Measurements from ENCODE around the gene STX3. TPM values are rescaled to one million over a fixed set of nuclear protein-coding genes. Genes with fewer than 3 reads are reported as not detected.
"Not testable (repeated sequence)": the region's sequence is repeated elsewhere in the genome, so short reads cannot be mapped to it uniquely, and the experiment has no call there.

Gene STX3
- total and polyA plus RNA-seq, 4 donors: 3.3 to 8.5 (median 5.8) TPM

DNA sequence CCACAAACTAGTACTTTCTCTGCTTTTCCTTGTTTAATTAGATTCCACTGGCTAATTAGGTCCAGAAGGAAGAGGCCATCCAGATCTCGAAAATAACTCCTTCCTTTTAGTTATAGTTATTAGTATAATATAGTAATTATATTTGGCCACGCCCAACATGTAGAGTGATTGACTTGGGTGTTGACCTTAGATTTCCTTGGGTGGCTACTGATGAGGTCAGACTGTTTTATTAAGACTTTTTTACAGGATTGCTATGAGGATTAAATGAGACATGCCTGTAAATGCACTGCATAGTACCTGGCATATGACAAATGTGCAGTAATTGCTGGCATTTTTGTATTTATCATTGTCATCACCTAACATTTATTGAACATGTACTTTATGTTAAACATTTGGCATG lies 26.9 kb downstream of the STX3 start:
- Histone ChIP-seq H3K27ac (ENCODE audit: low read depth in 1 of 2, low read length in 2 of 2) (no peak overlapping the region), H3K36me3 (ENCODE audit: control insufficient read depth in 4 of 4, insufficient read depth in 3 of 4, low read depth in 1 of 4, low read length in 3 of 4) (no peaks in the 10 kb centered on the region), H3K4me3 (ENCODE audit: low read depth in 1 of 3, low read length in 3 of 3) (no peak overlapping the region), H3K9me3 (ENCODE audit: control insufficient read depth in 4 of 4, low read length in 3 of 4) (no peaks in the 10 kb centered on the region), H3K9ac (ENCODE audit: low read depth in 1 of 2, low read length in 2 of 2) (no peak overlapping the region), H3K27me3 (ENCODE audit: control insufficient read depth in 4 of 4, insufficient read depth in 4 of 4, low read length in 3 of 4) (no peaks in the 10 kb centered on the region), H3K4me1 (ENCODE audit: control insufficient read depth in 4 of 4, insufficient read depth in 4 of 4, low read length in 3 of 4) (peaks cover 0 to 17% (median 4%) of the 10 kb centered on the region in 4 donors)
- WGBS: 85% methylated on average over 2 of the region's 2 CpGs
- no peak for DNase-seq (ENCODE audit: low spot score)
- TF ChIP-seq YY1 (IDR thresholded peaks at IDR 0.05) (no peak), JUND (IDR thresholded peaks at IDR 0.05) (no peak), EGR1 (IDR thresholded peaks at IDR 0.05; ENCODE audit: low read depth in 2 of 2) (no peak), NR2F2 (IDR thresholded peaks at IDR 0.05) (no peak), GABPA (IDR thresholded peaks at IDR 0.05 in 1 of 2, conservative IDR thresholded peaks at IDR 0.05 in 1 of 2) (no peak), SP1 (IDR thresholded peaks at IDR 0.05) (no peak)
- TF ChIP-seq, protein P1, sequence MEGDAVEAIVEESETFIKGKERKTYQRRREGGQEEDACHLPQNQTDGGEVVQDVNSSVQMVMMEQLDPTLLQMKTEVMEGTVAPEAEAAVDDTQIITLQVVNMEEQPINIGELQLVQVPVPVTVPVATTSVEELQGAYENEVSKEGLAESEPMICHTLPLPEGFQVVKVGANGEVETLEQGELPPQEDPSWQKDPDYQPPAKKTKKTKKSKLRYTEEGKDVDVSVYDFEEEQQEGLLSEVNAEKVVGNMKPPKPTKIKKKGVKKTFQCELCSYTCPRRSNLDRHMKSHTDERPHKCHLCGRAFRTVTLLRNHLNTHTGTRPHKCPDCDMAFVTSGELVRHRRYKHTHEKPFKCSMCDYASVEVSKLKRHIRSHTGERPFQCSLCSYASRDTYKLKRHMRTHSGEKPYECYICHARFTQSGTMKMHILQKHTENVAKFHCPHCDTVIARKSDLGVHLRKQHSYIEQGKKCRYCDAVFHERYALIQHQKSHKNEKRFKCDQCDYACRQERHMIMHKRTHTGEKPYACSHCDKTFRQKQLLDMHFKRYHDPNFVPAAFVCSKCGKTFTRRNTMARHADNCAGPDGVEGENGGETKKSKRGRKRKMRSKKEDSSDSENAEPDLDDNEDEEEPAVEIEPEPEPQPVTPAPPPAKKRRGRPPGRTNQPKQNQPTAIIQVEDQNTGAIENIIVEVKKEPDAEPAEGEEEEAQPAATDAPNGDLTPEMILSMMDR (IDR thresholded peaks at IDR 0.05; ENCODE audit: low read depth, low read length, missing input control): no peak

DNA sequence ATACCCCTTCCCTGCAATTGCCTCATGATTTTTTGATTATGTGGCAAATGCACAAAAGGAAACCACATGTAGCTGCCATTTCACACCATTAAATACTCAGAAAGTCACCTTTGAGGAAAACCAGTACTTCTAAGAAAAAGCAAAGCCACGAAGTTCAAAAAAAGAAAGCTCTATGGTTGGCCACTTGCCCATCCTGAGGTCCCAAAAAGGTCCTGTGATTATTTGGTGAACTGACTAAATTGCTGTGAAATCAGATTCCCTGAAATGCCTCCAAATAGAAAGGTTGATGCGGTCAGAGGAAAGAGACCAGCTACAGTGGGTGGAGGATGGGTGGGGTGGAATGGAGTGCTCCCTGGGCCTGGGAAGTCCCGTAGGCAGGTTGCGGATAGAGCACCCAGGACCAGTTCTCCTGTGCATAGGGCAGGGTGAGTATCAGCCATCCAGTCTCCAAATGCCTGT lies 28.5 kb downstream of the STX3 start:
- no peaks in the 10 kb centered on the region for H3K36me3 ChIP-seq (ENCODE audit: control insufficient read depth in 4 of 4, insufficient read depth in 3 of 4, low read depth in 1 of 4, low read length in 3 of 4)
- no peak for DNase-seq (ENCODE audit: low spot score)
- WGBS: 91% methylated on average over 4 of the region's 4 CpGs

DNA sequence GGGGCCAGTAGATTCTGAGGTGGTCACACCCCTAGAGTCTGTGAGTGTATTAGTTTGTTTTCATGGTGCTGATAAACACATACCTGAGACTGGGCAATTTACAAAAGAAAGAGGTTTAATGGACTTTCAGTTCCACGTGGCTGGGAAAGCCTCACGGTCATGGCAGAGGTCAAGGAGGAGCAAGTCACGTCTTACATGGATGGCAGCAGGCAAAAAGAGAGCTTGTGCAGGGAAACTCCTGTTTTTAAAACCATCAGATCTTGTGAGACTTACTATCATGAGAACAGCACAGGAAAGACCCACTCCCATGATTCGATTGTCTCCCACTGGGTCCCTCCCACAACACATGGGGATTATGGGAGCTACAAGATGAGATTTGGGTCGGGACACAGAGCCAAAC lies 29.3 kb downstream of the STX3 start:
- not testable (repeated sequence) for H3K4me3 ChIP-seq (ENCODE audit: low read depth in 1 of 3, low read length in 3 of 3); H3K36me3 ChIP-seq (ENCODE audit: control insufficient read depth in 4 of 4, insufficient read depth in 3 of 4, low read depth in 1 of 4, low read length in 3 of 4); H3K4me1 ChIP-seq (ENCODE audit: control insufficient read depth in 4 of 4, insufficient read depth in 4 of 4, low read length in 3 of 4); H3K9ac ChIP-seq (ENCODE audit: low read depth in 1 of 2, low read length in 2 of 2); DNase-seq (ENCODE audit: low spot score); H3K27ac ChIP-seq (ENCODE audit: low read depth in 1 of 2, low read length in 2 of 2); H3K9me3 ChIP-seq (ENCODE audit: control insufficient read depth in 4 of 4, low read length in 3 of 4); H3K27me3 ChIP-seq (ENCODE audit: control insufficient read depth in 4 of 4, insufficient read depth in 4 of 4, low read length in 3 of 4)
- WGBS: 91% methylated on average over 5 of the region's 5 CpGs

More for the DNA sequence above, 28.5 kb downstream of the STX3 start:
- Histone ChIP-seq H3K27ac (ENCODE audit: low read depth in 1 of 2, low read length in 2 of 2) (no peak overlapping the region), H3K9me3 (ENCODE audit: control insufficient read depth in 4 of 4, low read length in 3 of 4) (no peaks in the 10 kb centered on the region), H3K4me1 (ENCODE audit: control insufficient read depth in 4 of 4, insufficient read depth in 4 of 4, low read length in 3 of 4) (peaks cover 0 to 9% (median 1%) of the 10 kb centered on the region in 4 donors), H3K9ac (ENCODE audit: low read depth in 1 of 2, low read length in 2 of 2) (no peak overlapping the region), H3K27me3 (ENCODE audit: control insufficient read depth in 4 of 4, insufficient read depth in 4 of 4, low read length in 3 of 4) (no peaks in the 10 kb centered on the region), H3K4me3 (ENCODE audit: low read depth in 1 of 3, low read length in 3 of 3) (no peak overlapping the region)
- no peak for TF ChIP-seq EGR1 (IDR thresholded peaks at IDR 0.05; ENCODE audit: low read depth in 2 of 2)
- TF ChIP-seq NR2F2 (IDR thresholded peaks at IDR 0.05): no peak
- no peak for TF ChIP-seq YY1 (IDR thresholded peaks at IDR 0.05)
- no peak for TF ChIP-seq HNF4A (conservative IDR thresholded peaks at IDR 0.05)
- TF ChIP-seq, protein P1 (IDR thresholded peaks at IDR 0.05; ENCODE audit: low read depth, low read length, missing input control): no peak
- TF ChIP-seq FOXA2 (IDR thresholded peaks at IDR 0.05): no peak
- no peak for TF ChIP-seq RAD21 (IDR thresholded peaks at IDR 0.05)
- no peak for TF ChIP-seq TAF1 (conservative IDR thresholded peaks at IDR 0.05)
- TF ChIP-seq JUND (IDR thresholded peaks at IDR 0.05): no peak
- no peak for TF ChIP-seq HNF4G (IDR thresholded peaks at IDR 0.05)
- TF ChIP-seq, protein P2, sequence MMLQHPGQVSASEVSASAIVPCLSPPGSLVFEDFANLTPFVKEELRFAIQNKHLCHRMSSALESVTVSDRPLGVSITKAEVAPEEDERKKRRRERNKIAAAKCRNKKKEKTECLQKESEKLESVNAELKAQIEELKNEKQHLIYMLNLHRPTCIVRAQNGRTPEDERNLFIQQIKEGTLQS (IDR thresholded peaks at IDR 0.05): no peak
- TF ChIP-seq, protein P3, sequence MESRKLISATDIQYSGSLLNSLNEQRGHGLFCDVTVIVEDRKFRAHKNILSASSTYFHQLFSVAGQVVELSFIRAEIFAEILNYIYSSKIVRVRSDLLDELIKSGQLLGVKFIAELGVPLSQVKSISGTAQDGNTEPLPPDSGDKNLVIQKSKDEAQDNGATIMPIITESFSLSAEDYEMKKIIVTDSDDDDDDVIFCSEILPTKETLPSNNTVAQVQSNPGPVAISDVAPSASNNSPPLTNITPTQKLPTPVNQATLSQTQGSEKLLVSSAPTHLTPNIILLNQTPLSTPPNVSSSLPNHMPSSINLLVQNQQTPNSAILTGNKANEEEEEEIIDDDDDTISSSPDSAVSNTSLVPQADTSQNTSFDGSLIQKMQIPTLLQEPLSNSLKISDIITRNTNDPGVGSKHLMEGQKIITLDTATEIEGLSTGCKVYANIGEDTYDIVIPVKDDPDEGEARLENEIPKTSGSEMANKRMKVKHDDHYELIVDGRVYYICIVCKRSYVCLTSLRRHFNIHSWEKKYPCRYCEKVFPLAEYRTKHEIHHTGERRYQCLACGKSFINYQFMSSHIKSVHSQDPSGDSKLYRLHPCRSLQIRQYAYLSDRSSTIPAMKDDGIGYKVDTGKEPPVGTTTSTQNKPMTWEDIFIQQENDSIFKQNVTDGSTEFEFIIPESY (IDR thresholded peaks at IDR 0.05): no peak
- TF ChIP-seq, protein P4, sequence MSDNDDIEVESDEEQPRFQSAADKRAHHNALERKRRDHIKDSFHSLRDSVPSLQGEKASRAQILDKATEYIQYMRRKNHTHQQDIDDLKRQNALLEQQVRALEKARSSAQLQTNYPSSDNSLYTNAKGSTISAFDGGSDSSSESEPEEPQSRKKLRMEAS (IDR thresholded peaks at IDR 0.05): no peak
- TF ChIP-seq RXRA (IDR thresholded peaks at IDR 0.05): no peak
- TF ChIP-seq, protein P5, sequence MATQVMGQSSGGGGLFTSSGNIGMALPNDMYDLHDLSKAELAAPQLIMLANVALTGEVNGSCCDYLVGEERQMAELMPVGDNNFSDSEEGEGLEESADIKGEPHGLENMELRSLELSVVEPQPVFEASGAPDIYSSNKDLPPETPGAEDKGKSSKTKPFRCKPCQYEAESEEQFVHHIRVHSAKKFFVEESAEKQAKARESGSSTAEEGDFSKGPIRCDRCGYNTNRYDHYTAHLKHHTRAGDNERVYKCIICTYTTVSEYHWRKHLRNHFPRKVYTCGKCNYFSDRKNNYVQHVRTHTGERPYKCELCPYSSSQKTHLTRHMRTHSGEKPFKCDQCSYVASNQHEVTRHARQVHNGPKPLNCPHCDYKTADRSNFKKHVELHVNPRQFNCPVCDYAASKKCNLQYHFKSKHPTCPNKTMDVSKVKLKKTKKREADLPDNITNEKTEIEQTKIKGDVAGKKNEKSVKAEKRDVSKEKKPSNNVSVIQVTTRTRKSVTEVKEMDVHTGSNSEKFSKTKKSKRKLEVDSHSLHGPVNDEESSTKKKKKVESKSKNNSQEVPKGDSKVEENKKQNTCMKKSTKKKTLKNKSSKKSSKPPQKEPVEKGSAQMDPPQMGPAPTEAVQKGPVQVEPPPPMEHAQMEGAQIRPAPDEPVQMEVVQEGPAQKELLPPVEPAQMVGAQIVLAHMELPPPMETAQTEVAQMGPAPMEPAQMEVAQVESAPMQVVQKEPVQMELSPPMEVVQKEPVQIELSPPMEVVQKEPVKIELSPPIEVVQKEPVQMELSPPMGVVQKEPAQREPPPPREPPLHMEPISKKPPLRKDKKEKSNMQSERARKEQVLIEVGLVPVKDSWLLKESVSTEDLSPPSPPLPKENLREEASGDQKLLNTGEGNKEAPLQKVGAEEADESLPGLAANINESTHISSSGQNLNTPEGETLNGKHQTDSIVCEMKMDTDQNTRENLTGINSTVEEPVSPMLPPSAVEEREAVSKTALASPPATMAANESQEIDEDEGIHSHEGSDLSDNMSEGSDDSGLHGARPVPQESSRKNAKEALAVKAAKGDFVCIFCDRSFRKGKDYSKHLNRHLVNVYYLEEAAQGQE (IDR thresholded peaks at IDR 0.05): no peak
